ENCODE measurements around the gene FCRL2.

Gene FCRL2

DNA sequence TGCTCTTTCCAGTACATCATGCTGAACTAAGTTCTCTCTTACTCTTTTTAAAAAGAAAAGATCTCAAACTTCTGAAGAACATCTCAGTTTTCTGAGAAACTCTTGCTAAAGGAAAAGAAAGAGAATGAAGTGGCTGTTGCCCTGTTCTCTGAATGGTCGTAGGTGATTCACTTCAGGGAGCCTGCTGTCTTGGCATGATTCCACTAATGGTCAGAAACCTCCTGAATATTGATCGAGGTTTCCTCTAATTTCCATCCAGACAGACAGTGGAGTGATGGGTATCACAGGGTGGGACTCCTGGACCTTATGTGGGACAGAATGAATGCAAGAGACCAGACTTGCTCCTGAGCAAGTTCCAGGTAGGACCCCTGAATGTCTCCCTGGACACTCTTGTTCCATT is 2.5 kb downstream of the FCRL2 start:
- no peak for TF ChIP-seq ZSCAN16 (tag by site-specific recombination; IDR thresholded peaks at IDR 0.05)
- TF ChIP-seq ZNF514 (tag by site-specific recombination; IDR thresholded peaks at IDR 0.05) = no peak
- TF ChIP-seq ZXDB (tag by site-specific recombination; IDR thresholded peaks at IDR 0.05) = no peak
- no peak for TF ChIP-seq SETDB1 (IDR thresholded peaks at IDR 0.05; ENCODE audit: insufficient read length, low read length)
- CTCF ChIA-PET = interaction anchor here (0.7 to 1.3 kb wide), 2 partner anchors 11 to 21 kb away, joined by 3 read pairs; no protein-coding TSS in a partner anchor
- no peaks in the 10 kb centered on the region for H3K36me3 ChIP-seq (ENCODE audit: control insufficient read depth in 2 of 2, insufficient read depth in 1 of 2, low read length in 2 of 2)
- H3K4me3 ChIP-seq (ENCODE audit: low read depth, low read length) = no peak overlapping the region
- no peaks in the 10 kb centered on the region for H3K9me3 ChIP-seq (ENCODE audit: control insufficient read depth, insufficient read depth, low read depth, low read length)
- POLR2A ChIA-PET = no interaction called here
- no peaks in the 10 kb centered on the region for H3K4me1 ChIP-seq (ENCODE audit: control insufficient read depth, insufficient read depth, low read length)
- no peak overlapping the region for H3K27ac ChIP-seq (ENCODE audit: extremely low read depth, low read depth, low read length)

DNA sequence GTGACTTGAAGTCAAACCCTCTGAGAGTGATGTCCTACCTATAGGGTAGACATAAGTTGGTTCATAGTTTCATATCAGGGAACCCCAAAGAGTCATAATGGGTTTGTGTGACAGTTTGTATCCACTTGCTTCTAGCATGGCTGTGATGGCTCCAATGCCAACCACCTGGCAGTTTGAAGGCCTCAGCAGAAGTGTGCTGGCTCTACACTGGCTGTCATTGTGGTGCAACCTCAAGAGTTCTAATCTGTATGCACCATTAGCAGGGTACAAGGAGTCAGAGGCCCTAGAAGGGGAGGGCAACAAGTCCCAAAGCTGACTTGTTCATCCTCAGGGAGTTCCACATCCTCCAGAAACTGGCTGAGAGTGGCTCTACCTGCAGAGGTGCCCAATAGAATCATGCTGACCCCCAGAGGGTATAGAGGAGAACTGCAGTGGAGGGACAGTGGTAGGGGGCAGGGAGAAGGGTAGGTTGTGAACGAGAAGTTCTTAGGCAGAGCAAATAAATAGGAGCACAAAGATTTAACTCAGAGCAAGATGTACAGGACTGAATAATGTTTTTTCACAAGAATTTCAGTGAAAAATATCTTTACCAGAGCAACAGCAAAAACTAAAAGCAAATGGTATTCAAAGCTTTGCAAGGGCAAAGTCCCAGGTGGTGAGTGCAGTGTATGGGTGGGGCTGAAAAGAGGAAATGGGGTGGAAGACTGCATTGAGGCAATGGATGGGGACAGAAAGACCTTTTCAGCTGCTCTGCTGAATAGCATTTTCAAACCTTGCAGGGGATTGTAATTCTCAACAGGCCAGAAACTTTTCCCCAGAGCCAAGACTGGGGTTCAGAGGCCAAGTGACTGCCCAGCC is 3.2 kb downstream of the FCRL2 start:
- Histone ChIP-seq H3K27ac (ENCODE audit: extremely low read depth, low read depth, low read length) (no peak overlapping the region), H3K9me3 (ENCODE audit: control insufficient read depth, insufficient read depth, low read depth, low read length) (no peaks in the 10 kb centered on the region), H3K4me1 (ENCODE audit: control insufficient read depth, insufficient read depth, low read length) (no peaks in the 10 kb centered on the region), H3K4me3 (ENCODE audit: low read depth, low read length) (no peak overlapping the region), H3K36me3 (ENCODE audit: control insufficient read depth in 2 of 2, insufficient read depth in 1 of 2, low read length in 2 of 2) (no peaks in the 10 kb centered on the region)
- TF ChIP-seq ZNF677 (tag by site-specific recombination; IDR thresholded peaks at IDR 0.05) (no peak), ZNF843 (tag by site-specific recombination; IDR thresholded peaks at IDR 0.05) (no peak), ZNF426 (tag by site-specific recombination; IDR thresholded peaks at IDR 0.05) (no peak)
- TF ChIP-seq, protein P1, sequence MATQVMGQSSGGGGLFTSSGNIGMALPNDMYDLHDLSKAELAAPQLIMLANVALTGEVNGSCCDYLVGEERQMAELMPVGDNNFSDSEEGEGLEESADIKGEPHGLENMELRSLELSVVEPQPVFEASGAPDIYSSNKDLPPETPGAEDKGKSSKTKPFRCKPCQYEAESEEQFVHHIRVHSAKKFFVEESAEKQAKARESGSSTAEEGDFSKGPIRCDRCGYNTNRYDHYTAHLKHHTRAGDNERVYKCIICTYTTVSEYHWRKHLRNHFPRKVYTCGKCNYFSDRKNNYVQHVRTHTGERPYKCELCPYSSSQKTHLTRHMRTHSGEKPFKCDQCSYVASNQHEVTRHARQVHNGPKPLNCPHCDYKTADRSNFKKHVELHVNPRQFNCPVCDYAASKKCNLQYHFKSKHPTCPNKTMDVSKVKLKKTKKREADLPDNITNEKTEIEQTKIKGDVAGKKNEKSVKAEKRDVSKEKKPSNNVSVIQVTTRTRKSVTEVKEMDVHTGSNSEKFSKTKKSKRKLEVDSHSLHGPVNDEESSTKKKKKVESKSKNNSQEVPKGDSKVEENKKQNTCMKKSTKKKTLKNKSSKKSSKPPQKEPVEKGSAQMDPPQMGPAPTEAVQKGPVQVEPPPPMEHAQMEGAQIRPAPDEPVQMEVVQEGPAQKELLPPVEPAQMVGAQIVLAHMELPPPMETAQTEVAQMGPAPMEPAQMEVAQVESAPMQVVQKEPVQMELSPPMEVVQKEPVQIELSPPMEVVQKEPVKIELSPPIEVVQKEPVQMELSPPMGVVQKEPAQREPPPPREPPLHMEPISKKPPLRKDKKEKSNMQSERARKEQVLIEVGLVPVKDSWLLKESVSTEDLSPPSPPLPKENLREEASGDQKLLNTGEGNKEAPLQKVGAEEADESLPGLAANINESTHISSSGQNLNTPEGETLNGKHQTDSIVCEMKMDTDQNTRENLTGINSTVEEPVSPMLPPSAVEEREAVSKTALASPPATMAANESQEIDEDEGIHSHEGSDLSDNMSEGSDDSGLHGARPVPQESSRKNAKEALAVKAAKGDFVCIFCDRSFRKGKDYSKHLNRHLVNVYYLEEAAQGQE (tag by site-specific recombination; IDR thresholded peaks at IDR 0.05) = no peak
- TF ChIP-seq, protein P2, sequence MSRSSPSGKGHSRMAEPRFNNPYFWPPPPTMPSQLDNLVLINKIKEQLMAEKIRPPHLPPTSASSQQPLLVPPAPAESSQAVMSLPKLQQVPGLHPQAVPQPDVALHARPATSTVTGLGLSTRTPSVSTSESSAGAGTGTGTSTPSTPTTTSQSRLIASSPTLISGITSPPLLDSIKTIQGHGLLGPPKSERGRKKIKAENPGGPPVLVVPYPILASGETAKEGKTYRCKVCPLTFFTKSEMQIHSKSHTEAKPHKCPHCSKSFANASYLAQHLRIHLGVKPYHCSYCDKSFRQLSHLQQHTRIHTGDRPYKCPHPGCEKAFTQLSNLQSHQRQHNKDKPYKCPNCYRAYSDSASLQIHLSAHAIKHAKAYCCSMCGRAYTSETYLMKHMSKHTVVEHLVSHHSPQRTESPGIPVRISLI (tag by site-specific recombination; IDR thresholded peaks at IDR 0.05) = no peak
- CTCF ChIA-PET = interaction anchor here (0.6 to 1.3 kb wide), 5 partner anchors 12 to 104 kb away, joined by 3 to 4 read pairs (median 4); no protein-coding TSS in a partner anchor
- POLR2A ChIA-PET = no interaction called here

DNA sequence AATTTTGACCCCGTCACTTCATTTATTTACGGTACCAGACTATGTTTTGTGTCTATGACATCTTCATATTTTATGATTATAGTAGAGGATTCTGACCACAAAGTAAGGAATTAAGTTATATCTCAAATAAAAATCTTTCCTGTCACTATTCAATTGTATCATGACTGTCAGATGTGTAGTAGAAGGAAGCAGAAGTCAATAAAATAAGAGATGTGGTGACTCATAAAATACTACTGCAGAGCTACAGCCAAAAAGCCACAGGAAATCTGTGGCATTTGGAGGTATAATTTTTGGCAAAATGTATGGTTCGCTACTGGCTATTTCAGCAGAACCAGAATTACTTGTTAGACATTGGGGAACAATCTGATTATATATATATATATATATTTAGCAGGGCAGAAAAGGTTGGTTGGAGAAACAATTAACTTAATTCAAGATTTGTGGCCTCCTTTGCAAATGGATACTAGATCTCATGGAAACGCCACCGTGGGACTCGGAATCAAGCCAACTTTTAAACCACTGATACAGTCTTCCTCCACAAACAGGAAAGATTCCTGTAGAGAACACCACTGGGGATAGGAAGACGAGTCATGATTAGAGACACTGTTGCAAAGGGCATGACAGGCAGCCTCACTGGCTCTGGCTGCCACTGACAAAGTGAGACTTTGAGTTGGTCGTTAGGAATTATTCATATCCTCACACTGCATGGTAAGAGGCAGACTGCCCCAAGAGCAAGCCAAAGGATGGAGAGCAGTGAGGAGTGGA is 5.1 kb downstream of the FCRL2 start:
- ChIA-PET CTCF (interaction anchor here (1.1 to 1.2 kb wide), 2 partner anchors 14 to 81 kb away, joined by 3 read pairs; no protein-coding TSS in a partner anchor), POLR2A (no interaction called here)
- no peaks in the 10 kb centered on the region for H3K36me3 ChIP-seq (ENCODE audit: control insufficient read depth in 2 of 2, insufficient read depth in 1 of 2, low read length in 2 of 2)
- no peak for TF ChIP-seq ZNF571 (tag by site-specific recombination; IDR thresholded peaks at IDR 0.05)
- TF ChIP-seq, protein P3, sequence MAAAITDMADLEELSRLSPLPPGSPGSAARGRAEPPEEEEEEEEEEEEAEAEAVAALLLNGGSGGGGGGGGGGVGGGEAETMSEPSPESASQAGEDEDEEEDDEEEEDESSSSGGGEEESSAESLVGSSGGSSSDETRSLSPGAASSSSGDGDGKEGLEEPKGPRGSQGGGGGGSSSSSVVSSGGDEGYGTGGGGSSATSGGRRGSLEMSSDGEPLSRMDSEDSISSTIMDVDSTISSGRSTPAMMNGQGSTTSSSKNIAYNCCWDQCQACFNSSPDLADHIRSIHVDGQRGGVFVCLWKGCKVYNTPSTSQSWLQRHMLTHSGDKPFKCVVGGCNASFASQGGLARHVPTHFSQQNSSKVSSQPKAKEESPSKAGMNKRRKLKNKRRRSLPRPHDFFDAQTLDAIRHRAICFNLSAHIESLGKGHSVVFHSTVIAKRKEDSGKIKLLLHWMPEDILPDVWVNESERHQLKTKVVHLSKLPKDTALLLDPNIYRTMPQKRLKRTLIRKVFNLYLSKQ (tag by site-specific recombination; IDR thresholded peaks at IDR 0.05; ENCODE audit: borderline replicate concordance) = no peak
- no peak for TF ChIP-seq ZNF785 (tag by site-specific recombination; IDR thresholded peaks at IDR 0.05)
- no peak for TF ChIP-seq ZNF600 (tag by site-specific recombination; IDR thresholded peaks at IDR 0.05)
- H3K9me3 ChIP-seq (ENCODE audit: control insufficient read depth, insufficient read depth, low read depth, low read length) = no peaks in the 10 kb centered on the region
- no peak overlapping the region for H3K4me3 ChIP-seq (ENCODE audit: low read depth, low read length)
- no peak overlapping the region for H3K27ac ChIP-seq (ENCODE audit: extremely low read depth, low read depth, low read length)
- no peaks in the 10 kb centered on the region for H3K4me1 ChIP-seq (ENCODE audit: control insufficient read depth, insufficient read depth, low read length)

All from HEK293 (cell line).